ENCODE data around the gene EML5. TPM values are rescaled to one million over a fixed set of nuclear protein-coding genes. Genes with fewer than 3 reads are reported as not detected.

The EML5 gene
- total RNA-seq, 1 experiment from 2014 or later, result 0.85 TPM

DNA sequence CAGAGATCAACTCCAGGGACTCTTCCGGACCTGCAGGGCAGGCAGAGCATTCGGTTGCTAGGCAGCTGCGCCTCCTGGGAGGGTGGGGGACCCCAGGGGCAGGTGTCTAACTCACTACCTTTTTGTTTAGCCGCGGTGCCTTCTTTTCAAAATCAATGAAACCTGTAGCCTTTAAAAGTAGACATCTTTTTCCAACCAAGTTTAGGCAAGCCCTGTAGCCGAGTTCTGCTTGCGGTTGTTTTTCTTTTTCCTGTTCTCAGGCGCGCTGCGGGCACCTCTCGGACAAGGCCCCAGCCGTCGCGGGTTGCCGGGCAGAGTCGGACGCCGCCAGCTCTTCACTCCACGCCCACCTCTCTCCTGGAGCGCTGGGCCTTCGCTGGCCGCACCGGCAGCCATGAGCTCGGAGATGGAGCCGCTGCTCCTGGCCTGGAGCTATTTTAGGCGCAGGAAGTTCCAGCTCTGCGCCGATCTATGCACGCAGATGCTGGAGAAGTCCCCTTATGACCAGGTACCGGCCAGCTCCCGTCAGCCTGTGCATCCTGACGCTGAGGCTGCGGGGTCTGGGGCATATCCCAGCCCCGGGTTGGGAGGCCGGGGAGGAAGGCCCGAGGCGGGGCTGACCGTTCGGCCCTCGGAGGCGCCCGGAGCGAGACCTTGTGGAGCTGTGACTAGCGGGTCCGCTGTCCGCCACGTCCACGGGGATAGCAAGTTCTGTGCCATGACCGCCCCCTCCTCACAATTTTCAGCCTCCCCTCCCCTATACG, 31.7 kb upstream of the EML5 start, which contains the start of gene TTC8:
TTC8 (plus strand) TSS at position 338 of the 764 bp plus-strand sequence; CDS start at position 395, 57 bp downstream.
- Mint-ChIP-seq H3K4me3 (peak within 1 kb of the TSS; percentile 84), H3K27me3 (ENCODE audit: low read depth) (peaks cover 7% of the 10 kb centered on the region; the same call in 1 of the 2 replicates), H3K36me3 (no peaks in the 10 kb centered on the region), H3K9me3 (no peaks in the 10 kb centered on the region), H3K27ac (peak within 1 kb of the TSS; percentile 99), H3K4me1 (peaks cover 10% of the 10 kb centered on the region)
- ATAC-seq (peak; percentile 96), DNase-seq (ENCODE audit: low spot score) (peak; percentile 85)
- ChIA-PET CTCF (interaction anchor here (1.0 to 1.7 kb wide), 4 partner anchors 13 to 203 kb away, joined by 3 to 6 read pairs (median 4); partner anchors contain the start of gene EML5), POLR2A (interaction anchor here (0.6 to 1.6 kb wide), 7 partner anchors 9 to 177 kb away, joined by 3 to 4 read pairs (median 3); no protein-coding TSS in a partner anchor)
- TF ChIP-seq, protein P1, sequence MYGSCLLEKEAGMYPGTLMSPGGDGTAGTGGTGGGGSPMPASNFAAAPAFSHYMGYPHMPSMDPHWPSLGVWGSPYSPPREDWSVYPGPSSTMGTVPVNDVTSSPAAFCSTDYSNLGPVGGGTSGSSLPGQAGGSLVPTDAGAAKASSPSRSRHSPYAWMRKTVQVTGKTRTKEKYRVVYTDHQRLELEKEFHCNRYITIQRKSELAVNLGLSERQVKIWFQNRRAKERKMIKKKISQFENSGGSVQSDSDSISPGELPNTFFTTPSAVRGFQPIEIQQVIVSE (CRISPR knock-in tag; IDR thresholded peaks at IDR 0.05; ENCODE audit: borderline replicate concordance), result no peak
- TF ChIP-seq PRRX2 (CRISPR knock-in tag; IDR thresholded peaks at IDR 0.05) (no peak), ZNF425 (CRISPR knock-in tag; conservative IDR thresholded peaks at IDR 0.05) (no peak), SMAD3 (CRISPR knock-in tag; IDR thresholded peaks at IDR 0.05; ENCODE audit: borderline replicate concordance) (no peak), ARID4B (CRISPR knock-in tag; IDR thresholded peaks at IDR 0.05; ENCODE audit: borderline replicate concordance) (peak; percentile 41; the same call in 1 of the 2 replicates), GABPB1 (CRISPR knock-in tag; IDR thresholded peaks at IDR 0.05) (no peak; the same call in none of the 2 replicates), JAZF1 (CRISPR knock-in tag; IDR thresholded peaks at IDR 0.05) (no peak), GTF2I (CRISPR knock-in tag; conservative IDR thresholded peaks at IDR 0.05) (no peak), ZNF423 (CRISPR knock-in tag; IDR thresholded peaks at IDR 0.05) (no peak), ZNF263 (CRISPR knock-in tag; IDR thresholded peaks at IDR 0.05; ENCODE audit: low read depth) (no peak), ATF6 (CRISPR knock-in tag; IDR thresholded peaks at IDR 0.05) (no peak), KAT7 (CRISPR knock-in tag; IDR thresholded peaks at IDR 0.05; ENCODE audit: borderline replicate concordance) (0 out of 2 replicates have a peak, but pooled peaks have one; percentile 88), CTCF (IDR thresholded peaks at IDR 0.05) (no peak), TEAD1 (CRISPR knock-in tag; IDR thresholded peaks at IDR 0.05) (no peak), USF1 (CRISPR knock-in tag; IDR thresholded peaks at IDR 0.05) (no peak), NFATC4 (CRISPR knock-in tag; IDR thresholded peaks at IDR 0.05) (no peak), NR2C2 (CRISPR knock-in tag; IDR thresholded peaks at IDR 0.05) (no peak)
- TF ChIP-seq, protein P2, sequence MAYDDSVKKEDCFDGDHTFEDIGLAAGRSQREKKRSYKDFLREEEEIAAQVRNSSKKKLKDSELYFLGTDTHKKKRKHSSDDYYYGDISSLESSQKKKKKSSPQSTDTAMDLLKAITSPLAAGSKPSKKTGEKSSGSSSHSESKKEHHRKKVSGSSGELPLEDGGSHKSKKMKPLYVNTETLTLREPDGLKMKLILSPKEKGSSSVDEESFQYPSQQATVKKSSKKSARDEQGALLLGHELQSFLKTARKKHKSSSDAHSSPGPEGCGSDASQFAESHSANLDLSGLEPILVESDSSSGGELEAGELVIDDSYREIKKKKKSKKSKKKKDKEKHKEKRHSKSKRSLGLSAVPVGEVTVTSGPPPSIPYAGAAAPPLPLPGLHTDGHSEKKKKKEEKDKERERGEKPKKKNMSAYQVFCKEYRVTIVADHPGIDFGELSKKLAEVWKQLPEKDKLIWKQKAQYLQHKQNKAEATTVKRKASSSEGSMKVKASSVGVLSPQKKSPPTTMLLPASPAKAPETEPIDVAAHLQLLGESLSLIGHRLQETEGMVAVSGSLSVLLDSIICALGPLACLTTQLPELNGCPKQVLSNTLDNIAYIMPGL (CRISPR knock-in tag; IDR thresholded peaks at IDR 0.05), result peak; percentile 80; the same call in 1 of the 2 replicates
- TF ChIP-seq, protein P3, sequence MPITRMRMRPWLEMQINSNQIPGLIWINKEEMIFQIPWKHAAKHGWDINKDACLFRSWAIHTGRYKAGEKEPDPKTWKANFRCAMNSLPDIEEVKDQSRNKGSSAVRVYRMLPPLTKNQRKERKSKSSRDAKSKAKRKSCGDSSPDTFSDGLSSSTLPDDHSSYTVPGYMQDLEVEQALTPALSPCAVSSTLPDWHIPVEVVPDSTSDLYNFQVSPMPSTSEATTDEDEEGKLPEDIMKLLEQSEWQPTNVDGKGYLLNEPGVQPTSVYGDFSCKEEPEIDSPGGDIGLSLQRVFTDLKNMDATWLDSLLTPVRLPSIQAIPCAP (CRISPR knock-in tag; IDR thresholded peaks at IDR 0.05), result no peak
